ENCODE data around the gene IL4I1. TPM values are rescaled to one million over a fixed set of nuclear protein-coding genes. Genes with fewer than 3 reads are reported as not detected.

Gene IL4I1
- total and polyA plus RNA-seq, 4 donors: 3.6 to 21.2 (median 3.8) TPM

DNA sequence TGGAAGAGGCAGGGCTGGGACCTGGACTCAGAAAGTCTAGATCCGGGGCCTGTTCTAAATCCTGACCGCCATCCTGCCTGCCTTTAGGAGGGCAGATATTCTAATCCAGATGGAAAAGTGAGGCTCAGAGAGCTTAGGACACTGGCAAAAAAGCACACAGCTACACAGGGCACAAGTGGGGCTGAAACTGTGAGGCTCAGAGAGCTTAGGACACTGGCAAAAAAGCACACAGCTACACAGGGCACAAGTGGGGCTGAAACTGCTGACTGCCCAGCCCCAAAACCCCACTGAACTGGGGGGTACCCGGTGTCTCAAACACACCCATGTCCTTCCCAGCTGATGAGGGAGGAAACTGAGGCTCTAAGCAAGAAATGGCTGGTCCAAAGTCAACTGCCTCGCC lies 21.5 kb downstream of the IL4I1 start:
- Histone ChIP-seq H3K4me3 (no peak overlapping the region), H3K27me3 (ENCODE audit: control insufficient read depth in 3 of 3, insufficient read depth in 3 of 3, low read length in 2 of 3) (no peaks in the 10 kb centered on the region), H3K36me3 (ENCODE audit: control insufficient read depth in 4 of 4, insufficient read depth in 4 of 4, low read length in 4 of 4) (peaks cover 0 to 16% (median 14%) of the 10 kb centered on the region in 4 donors), H3K4me1 (ENCODE audit: control insufficient read depth in 5 of 5, insufficient read depth in 5 of 5, low read length in 5 of 5) (peaks cover 0 to 24% (median 9%) of the 10 kb centered on the region in 5 donors), H3K9ac (ENCODE audit: insufficient read depth in 1 of 2, low read length in 2 of 2) (peak overlapping the region in 1 of 2 donors; percentile 99), H3K9me3 (ENCODE audit: control insufficient read depth in 4 of 4, insufficient read depth in 3 of 4, low read length in 3 of 4) (no peaks in the 10 kb centered on the region), H3K27ac (ENCODE audit: low read depth in 1 of 2, low read length in 1 of 2) (no peak overlapping the region)
- no peak for DNase-seq
- ATAC-seq (ENCODE audit: insufficient read depth, low FRiP score): no peak
- WGBS, 2 donors: 89 to 98% methylated on average over 4 of the region's 4 CpGs
- TF ChIP-seq, protein P1, sequence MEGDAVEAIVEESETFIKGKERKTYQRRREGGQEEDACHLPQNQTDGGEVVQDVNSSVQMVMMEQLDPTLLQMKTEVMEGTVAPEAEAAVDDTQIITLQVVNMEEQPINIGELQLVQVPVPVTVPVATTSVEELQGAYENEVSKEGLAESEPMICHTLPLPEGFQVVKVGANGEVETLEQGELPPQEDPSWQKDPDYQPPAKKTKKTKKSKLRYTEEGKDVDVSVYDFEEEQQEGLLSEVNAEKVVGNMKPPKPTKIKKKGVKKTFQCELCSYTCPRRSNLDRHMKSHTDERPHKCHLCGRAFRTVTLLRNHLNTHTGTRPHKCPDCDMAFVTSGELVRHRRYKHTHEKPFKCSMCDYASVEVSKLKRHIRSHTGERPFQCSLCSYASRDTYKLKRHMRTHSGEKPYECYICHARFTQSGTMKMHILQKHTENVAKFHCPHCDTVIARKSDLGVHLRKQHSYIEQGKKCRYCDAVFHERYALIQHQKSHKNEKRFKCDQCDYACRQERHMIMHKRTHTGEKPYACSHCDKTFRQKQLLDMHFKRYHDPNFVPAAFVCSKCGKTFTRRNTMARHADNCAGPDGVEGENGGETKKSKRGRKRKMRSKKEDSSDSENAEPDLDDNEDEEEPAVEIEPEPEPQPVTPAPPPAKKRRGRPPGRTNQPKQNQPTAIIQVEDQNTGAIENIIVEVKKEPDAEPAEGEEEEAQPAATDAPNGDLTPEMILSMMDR (IDR thresholded peaks at IDR 0.05; ENCODE audit: control extremely low read depth, extremely low read depth): no peak

DNA sequence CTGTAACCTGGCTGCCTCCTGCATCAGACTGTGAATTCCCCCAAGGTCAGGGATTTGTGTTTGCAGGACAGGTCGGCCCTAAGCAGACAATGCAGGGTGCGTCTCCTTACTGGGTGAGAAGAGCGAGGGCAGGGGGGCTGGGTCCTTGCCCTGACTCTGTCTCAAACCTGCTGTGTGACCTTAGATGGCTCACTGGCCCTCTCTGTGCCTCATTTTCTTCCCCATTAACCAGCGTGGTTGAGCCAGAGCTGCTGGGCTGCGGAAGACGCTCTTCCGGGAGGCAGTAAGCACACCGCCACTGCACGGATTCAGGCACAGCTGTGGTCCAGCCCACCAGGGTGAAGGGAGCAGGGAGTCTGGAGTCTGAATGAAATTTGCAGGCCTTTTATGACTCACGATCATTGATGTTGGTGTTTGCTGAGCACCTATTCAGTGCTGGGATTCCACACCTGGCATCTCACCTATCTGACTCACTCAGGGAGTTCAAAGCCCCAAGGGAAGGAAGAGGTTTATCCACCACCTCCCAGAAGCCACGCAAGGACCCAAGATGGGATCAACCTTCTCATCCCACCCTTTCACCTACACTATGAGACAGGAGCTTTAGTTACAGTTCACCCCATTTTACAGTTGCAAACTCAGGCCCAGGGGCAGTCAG lies 22.1 kb downstream of the IL4I1 start:
- ATAC-seq (ENCODE audit: insufficient read depth, low FRiP score): no peak
- Histone ChIP-seq H3K9ac (ENCODE audit: insufficient read depth in 1 of 2, low read length in 2 of 2) (no peak overlapping the region), H3K27ac (ENCODE audit: low read depth in 1 of 2, low read length in 1 of 2) (peak overlapping the region in 1 of 2 donors; percentile 4), H3K27me3 (ENCODE audit: control insufficient read depth in 3 of 3, insufficient read depth in 3 of 3, low read length in 2 of 3) (no peaks in the 10 kb centered on the region), H3K9me3 (ENCODE audit: control insufficient read depth in 4 of 4, insufficient read depth in 3 of 4, low read length in 3 of 4) (no peaks in the 10 kb centered on the region), H3K4me3 (no peak overlapping the region), H3K36me3 (ENCODE audit: control insufficient read depth in 4 of 4, insufficient read depth in 4 of 4, low read length in 4 of 4) (peaks cover 0 to 13% (median 12%) of the 10 kb centered on the region in 4 donors), H3K4me1 (ENCODE audit: control insufficient read depth in 5 of 5, insufficient read depth in 5 of 5, low read length in 5 of 5) (peaks cover 0 to 28% (median 10%) of the 10 kb centered on the region in 5 donors)
- no peak for DNase-seq
- 94 to 98% methylated on average over 11 of the region's 11 CpGs for WGBS, 2 donors
- TF ChIP-seq, protein P1 (IDR thresholded peaks at IDR 0.05; ENCODE audit: control extremely low read depth, extremely low read depth): no peak

DNA sequence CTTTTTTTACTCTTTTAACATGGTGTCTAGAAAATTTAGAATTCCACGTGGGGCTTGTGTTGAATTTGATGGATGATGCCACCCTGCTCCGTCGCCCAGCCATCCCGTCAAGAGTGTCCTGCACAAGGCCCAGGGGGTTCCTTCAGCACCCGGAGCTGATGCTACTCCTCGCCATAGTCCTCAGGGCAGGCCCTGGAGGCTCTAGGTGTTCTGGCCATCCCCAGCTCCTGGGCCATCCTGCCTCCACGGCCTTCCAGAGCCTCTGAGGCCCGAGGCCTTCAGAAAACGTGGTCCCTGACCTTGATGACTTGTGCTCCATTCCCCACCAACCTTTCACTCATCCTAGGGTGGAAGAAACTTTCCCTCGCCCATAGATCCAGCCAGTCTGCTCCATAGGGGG lies 22.9 kb downstream of the IL4I1 start:
- TF ChIP-seq, protein P1 (IDR thresholded peaks at IDR 0.05; ENCODE audit: control extremely low read depth, extremely low read depth): no peak
- H3K36me3 ChIP-seq (ENCODE audit: control insufficient read depth in 4 of 4, insufficient read depth in 4 of 4, low read length in 4 of 4): peaks cover 0 to 10% (median 6%) of the 10 kb centered on the region in 4 donors
- peaks cover 0 to 30% (median 10%) of the 10 kb centered on the region in 5 donors for H3K4me1 ChIP-seq (ENCODE audit: control insufficient read depth in 5 of 5, insufficient read depth in 5 of 5, low read length in 5 of 5)
- 91 to 97% methylated on average over 10 of the region's 10 CpGs for WGBS, 2 donors
- DNase-seq (no peak), ATAC-seq (ENCODE audit: insufficient read depth, low FRiP score) (no peak)
- no peaks in the 10 kb centered on the region for H3K9me3 ChIP-seq (ENCODE audit: control insufficient read depth in 4 of 4, insufficient read depth in 3 of 4, low read length in 3 of 4)
- no peak overlapping the region for H3K4me3 ChIP-seq
- no peaks in the 10 kb centered on the region for H3K27me3 ChIP-seq (ENCODE audit: control insufficient read depth in 3 of 3, insufficient read depth in 3 of 3, low read length in 2 of 3)
- H3K27ac ChIP-seq (ENCODE audit: low read depth in 1 of 2, low read length in 1 of 2): no peak overlapping the region
- no peak overlapping the region for H3K9ac ChIP-seq (ENCODE audit: insufficient read depth in 1 of 2, low read length in 2 of 2)
